Erythroblast (primary cell): ENCODE measurements around the gene PRPSAP1.

Experiments used
- DNase-seq, 2 experiments: peaks; one replicate each; lab custom pipeline; 2025; lab: John Stamatoyannopoulos, UW
- GATA1 ChIP-seq: IDR thresholded peaks from 2 replicates; pipeline ENCODE4 v1.6.1; 2011; ENCODE audit warnings: low read depth, mild to moderate bottlenecking, control low read depth, low read length, moderate library complexity
- POLR2A ChIP-seq: IDR thresholded peaks from 2 replicates; pipeline ENCODE4 v1.6.1; 2011; ENCODE audit warnings: mild to moderate bottlenecking, low read length

Gene PRPSAP1

GRCh38 chr17:76304226-76305134 is 49.2 kb downstream of the PRPSAP1 start:
- no peak for TF ChIP-seq POLR2A
- TF ChIP-seq GATA1, result no peak
- DNase-seq, result no peak

DNA sequence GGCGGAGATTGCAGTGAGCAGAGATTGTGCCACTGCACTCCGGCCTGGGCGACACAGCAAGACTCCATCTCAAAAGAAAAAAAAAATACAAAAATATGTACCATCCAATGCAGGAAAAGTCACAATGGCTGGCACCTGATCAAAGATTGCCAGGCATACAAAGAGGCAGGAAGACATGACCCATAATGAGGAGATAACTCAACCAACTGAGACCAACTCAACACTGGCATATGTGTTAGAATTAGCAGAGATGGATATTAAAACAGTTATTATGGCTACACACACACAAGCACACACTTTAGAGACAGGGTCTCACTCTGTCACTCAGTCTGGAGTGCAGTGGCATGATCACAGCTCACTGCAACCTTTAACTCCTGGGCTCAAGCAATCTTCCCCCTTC is 56.3 kb downstream of the PRPSAP1 start:
- TF ChIP-seq GATA1 (no peak), POLR2A (no peak)
- no peak for DNase-seq

DNA sequence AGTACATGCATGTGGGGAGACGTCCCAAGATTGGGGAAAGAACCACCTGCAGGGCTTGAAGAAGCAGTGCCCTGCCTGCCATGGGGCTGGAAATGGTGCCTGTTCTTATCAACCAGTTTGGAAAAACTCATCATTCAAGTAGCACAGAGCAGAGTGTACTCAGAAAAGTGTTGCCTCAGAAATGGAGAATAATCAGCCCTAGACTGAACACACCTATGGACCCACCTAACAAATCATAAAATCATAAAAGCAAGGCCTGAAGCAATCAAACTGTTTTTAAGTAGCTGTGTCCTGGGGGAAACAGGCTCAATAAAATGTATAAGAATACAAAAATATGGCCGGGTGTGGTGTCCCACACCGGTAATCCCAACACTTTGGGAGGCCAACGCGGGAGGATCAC is 56.8 kb downstream of the PRPSAP1 start:
- DNase-seq, result no peak
- TF ChIP-seq GATA1, result no peak
- no peak for TF ChIP-seq POLR2A

DNA sequence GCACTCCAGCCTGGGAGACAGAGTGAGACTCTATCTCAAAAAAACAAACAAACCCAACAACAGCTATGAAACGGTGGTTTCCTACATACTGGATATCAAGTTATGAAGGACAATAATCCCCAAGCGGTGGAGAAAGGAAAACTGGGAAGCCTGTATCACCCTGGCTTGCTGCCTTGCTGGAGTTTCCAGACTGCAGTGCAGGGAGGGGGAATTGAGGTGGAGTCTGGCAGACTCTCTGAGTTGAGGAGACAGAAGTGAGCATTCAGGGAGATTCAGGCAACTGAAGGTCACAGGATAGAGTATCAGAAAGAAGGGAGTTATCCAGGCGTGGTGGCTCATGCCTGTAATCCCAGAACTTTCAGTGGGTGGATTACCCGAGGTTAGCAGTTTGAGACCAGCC is 57.5 kb downstream of the PRPSAP1 start:
- DNase-seq, result no peak
- TF ChIP-seq POLR2A (no peak), GATA1 (no peak)

- DNase-seq, result no peak
- no peak for TF ChIP-seq POLR2A
- TF ChIP-seq GATA1, result no peak
Observed at GRCh38 chr17:76293106-76293505, 60.6 kb downstream of the PRPSAP1 start.

DNA sequence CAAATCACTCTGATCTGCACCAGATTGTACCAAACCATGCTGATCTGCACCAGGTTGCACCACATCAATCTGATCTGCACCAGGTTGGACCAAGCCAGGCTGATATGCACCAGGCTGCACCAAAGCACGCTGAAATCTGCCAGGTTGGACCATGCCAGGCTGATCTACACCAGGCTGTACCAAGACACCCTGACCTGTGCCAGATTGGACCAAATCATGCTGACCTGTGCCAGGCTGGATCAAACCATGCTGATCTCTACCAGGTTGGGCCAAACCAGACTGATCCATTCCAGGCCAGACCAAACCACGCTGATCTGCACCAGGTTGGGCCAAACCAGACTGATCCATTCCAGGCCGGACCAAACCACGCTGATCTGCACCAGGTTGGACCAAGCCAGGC is 61.1 kb downstream of the PRPSAP1 start:
- TF ChIP-seq GATA1 (no peak), POLR2A (no peak)
- no peak for DNase-seq

DNA sequence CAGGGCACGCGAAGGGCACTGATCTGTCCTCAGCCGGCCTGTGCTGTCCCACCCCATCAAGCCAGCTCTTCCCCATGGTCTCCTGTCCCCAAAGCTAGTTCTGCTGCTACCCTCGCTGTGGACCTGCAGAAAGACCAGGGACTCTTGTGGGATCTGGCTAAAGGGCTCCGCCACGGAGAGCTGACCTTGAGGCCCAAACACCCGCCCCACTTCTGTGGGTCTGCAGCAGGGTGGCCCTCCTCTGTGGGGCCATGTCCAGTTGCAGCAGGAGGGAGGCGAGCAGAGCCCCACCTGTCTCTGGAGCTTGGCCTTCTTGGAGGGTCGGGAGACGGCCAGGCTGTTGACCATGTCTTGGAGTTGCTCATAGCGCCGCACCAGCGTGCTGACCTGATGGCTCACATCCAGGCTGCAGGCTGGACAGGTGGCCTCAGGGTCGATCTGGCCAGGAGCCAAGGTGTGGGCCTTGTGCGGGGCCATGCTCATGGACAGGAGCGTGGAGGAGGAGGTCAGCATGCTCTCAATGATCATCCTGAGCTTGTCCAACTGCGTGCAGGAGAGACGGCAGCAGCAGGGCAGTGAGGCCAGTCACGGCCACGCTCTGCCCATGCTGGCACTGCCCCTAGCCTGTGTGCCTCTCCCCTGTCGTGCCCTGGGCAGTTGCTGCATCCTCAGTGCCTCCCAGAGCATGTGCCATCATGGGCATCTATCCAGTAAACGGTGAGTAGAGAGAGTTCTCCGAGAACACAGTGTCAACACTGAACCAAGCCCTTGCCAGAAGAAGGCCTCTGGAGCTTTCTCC is 71.9 kb downstream of the PRPSAP1 start:
- no peak for DNase-seq
- no peak for TF ChIP-seq POLR2A
- no peak for TF ChIP-seq GATA1

- no peak for TF ChIP-seq POLR2A
- TF ChIP-seq GATA1, result no peak
- DNase-seq, result no peak
Observed at GRCh38 chr17:76280650-76281049, 73.1 kb downstream of the PRPSAP1 start.

- TF ChIP-seq POLR2A, result no peak
- no peak for TF ChIP-seq GATA1
- DNase-seq, result no peak
Observed at GRCh38 chr17:76279742-76280287, 73.9 kb downstream of the PRPSAP1 start.

GRCh38 chr17:76278952-76279741 is 74.6 kb downstream of the PRPSAP1 start:
- TF ChIP-seq GATA1 (no peak), POLR2A (no peak)
- DNase-seq, result peak; percentile 71 to 88

- DNase-seq, result no peak
- TF ChIP-seq POLR2A, result no peak
- TF ChIP-seq GATA1, result no peak
Observed at GRCh38 chr17:76278268-76278908, 75.3 kb downstream of the PRPSAP1 start.

GRCh38 chr17:76277300-76278267 is 76.1 kb downstream of the PRPSAP1 start:
- TF ChIP-seq POLR2A (no peak), GATA1 (no peak)
- no peak for DNase-seq
